ENCODE data around the gene PLXDC2. TPM values are rescaled to one million over a fixed set of nuclear protein-coding genes. Genes with fewer than 3 reads are reported as not detected.
A peak's percentile ranks its signal among the peaks of the same experiment; 100 is the strongest.

The PLXDC2 gene
- total and polyA plus RNA-seq, 3 experiments from 2014 or later, result 0.15 to 1.5 (median 0.38) TPM

GRCh38 chr10:19874190-19874589, 58.0 kb downstream of the PLXDC2 start:
- Histone ChIP-seq H3K9me3 (ENCODE audit: low read length) (no peaks in the 10 kb centered on the region), H3K27me3 (ENCODE audit: insufficient read depth, low read length, poor library complexity, severe bottlenecking) (no peaks in the 10 kb centered on the region), H3K4me1 (ENCODE audit: insufficient read depth, low read length) (no peaks in the 10 kb centered on the region), H3K4me3 (ENCODE audit: low read length) (no peak overlapping the region), H3K36me3 (ENCODE audit: insufficient read depth, low read length) (no peaks in the 10 kb centered on the region), H3K27ac (ENCODE audit: low read depth, low read length) (no peak overlapping the region)
- Mint-ChIP-seq H3K4me3 (no peak overlapping the region), H3K36me3 (no peaks in the 10 kb centered on the region), H3K4me1 (no peaks in the 10 kb centered on the region), H3K9me3 (peaks cover 4 to 19% (median 9%) of the 10 kb centered on the region in 5 donors), H3K27ac (no peak overlapping the region), H3K27me3 (no peaks in the 10 kb centered on the region)
- ChIA-PET POLR2A (no interaction called here), CTCF (no interaction called here)
- no peak for DNase-seq

GRCh38 chr10:19874791-19875190, 58.6 kb downstream of the PLXDC2 start:
- Mint-ChIP-seq H3K27me3 (no peaks in the 10 kb centered on the region), H3K36me3 (no peaks in the 10 kb centered on the region), H3K4me3 (no peak overlapping the region), H3K4me1 (no peaks in the 10 kb centered on the region), H3K9me3 (peaks cover 4 to 19% (median 9%) of the 10 kb centered on the region in 5 donors), H3K27ac (peak overlapping the region in 1 of 8 donors; percentile 16)
- Histone ChIP-seq H3K4me1 (ENCODE audit: insufficient read depth, low read length) (no peaks in the 10 kb centered on the region), H3K27me3 (ENCODE audit: insufficient read depth, low read length, poor library complexity, severe bottlenecking) (no peaks in the 10 kb centered on the region), H3K27ac (ENCODE audit: low read depth, low read length) (no peak overlapping the region), H3K9me3 (ENCODE audit: low read length) (no peaks in the 10 kb centered on the region), H3K36me3 (ENCODE audit: insufficient read depth, low read length) (no peaks in the 10 kb centered on the region), H3K4me3 (ENCODE audit: low read length) (no peak overlapping the region)
- CTCF ChIA-PET, result no interaction called here
- no peak for DNase-seq
- POLR2A ChIA-PET, result no interaction called here

GRCh38 chr10:19876570-19876969, 60.3 kb downstream of the PLXDC2 start:
- ChIA-PET CTCF (no interaction called here), POLR2A (no interaction called here)
- Histone ChIP-seq H3K4me3 (ENCODE audit: low read length) (no peak overlapping the region), H3K27me3 (ENCODE audit: insufficient read depth, low read length, poor library complexity, severe bottlenecking) (no peaks in the 10 kb centered on the region), H3K27ac (ENCODE audit: low read depth, low read length) (no peak overlapping the region), H3K36me3 (ENCODE audit: insufficient read depth, low read length) (no peaks in the 10 kb centered on the region), H3K9me3 (ENCODE audit: low read length) (no peaks in the 10 kb centered on the region), H3K4me1 (ENCODE audit: insufficient read depth, low read length) (no peaks in the 10 kb centered on the region)
- Mint-ChIP-seq H3K27ac (no peak overlapping the region), H3K36me3 (no peaks in the 10 kb centered on the region), H3K4me3 (no peak overlapping the region), H3K27me3 (no peaks in the 10 kb centered on the region), H3K4me1 (no peaks in the 10 kb centered on the region), H3K9me3 (peaks cover 2 to 14% (median 7%) of the 10 kb centered on the region in 5 donors)
- no peak for DNase-seq

- Histone ChIP-seq H3K27me3 (ENCODE audit: insufficient read depth, low read length, poor library complexity, severe bottlenecking) (no peaks in the 10 kb centered on the region), H3K9me3 (ENCODE audit: low read length) (no peaks in the 10 kb centered on the region), H3K36me3 (ENCODE audit: insufficient read depth, low read length) (no peaks in the 10 kb centered on the region), H3K4me3 (ENCODE audit: low read length) (no peak overlapping the region), H3K4me1 (ENCODE audit: insufficient read depth, low read length) (no peaks in the 10 kb centered on the region), H3K27ac (ENCODE audit: low read depth, low read length) (no peak overlapping the region)
- ChIA-PET CTCF (no interaction called here), POLR2A (no interaction called here)
- no peaks in the 10 kb centered on the region for H3K27me3 Mint-ChIP-seq
- no peak overlapping the region for H3K4me3 Mint-ChIP-seq
- peak overlapping the region in 1 of 8 donors; percentile 58 for H3K27ac Mint-ChIP-seq
- H3K36me3 Mint-ChIP-seq, result no peaks in the 10 kb centered on the region
- no peak for DNase-seq
- H3K4me1 Mint-ChIP-seq, result no peaks in the 10 kb centered on the region
- H3K9me3 Mint-ChIP-seq, result peaks cover 3 to 12% (median 7%) of the 10 kb centered on the region in 5 donors
Observed at GRCh38 chr10:19877466-19878255, 61.4 kb downstream of the PLXDC2 start.

- ChIA-PET CTCF (no interaction called here), POLR2A (no interaction called here)
- Mint-ChIP-seq H3K4me3 (no peak overlapping the region), H3K27ac (no peak overlapping the region), H3K27me3 (no peaks in the 10 kb centered on the region), H3K9me3 (peaks cover 3 to 12% (median 8%) of the 10 kb centered on the region in 5 donors), H3K36me3 (no peaks in the 10 kb centered on the region), H3K4me1 (no peaks in the 10 kb centered on the region)
- Histone ChIP-seq H3K27me3 (ENCODE audit: insufficient read depth, low read length, poor library complexity, severe bottlenecking) (no peaks in the 10 kb centered on the region), H3K9me3 (ENCODE audit: low read length) (no peaks in the 10 kb centered on the region), H3K27ac (ENCODE audit: low read depth, low read length) (no peak overlapping the region), H3K36me3 (ENCODE audit: insufficient read depth, low read length) (no peaks in the 10 kb centered on the region), H3K4me3 (ENCODE audit: low read length) (no peak overlapping the region), H3K4me1 (ENCODE audit: insufficient read depth, low read length) (no peaks in the 10 kb centered on the region)
- DNase-seq, result no peak
Observed at GRCh38 chr10:19882621-19883020, 66.4 kb downstream of the PLXDC2 start.

GRCh38 chr10:19888061-19888660, 71.9 kb downstream of the PLXDC2 start:
- DNase-seq, result no peak
- CTCF ChIA-PET, result no interaction called here
- no peaks in the 10 kb centered on the region for H3K4me1 Mint-ChIP-seq

GRCh38 chr10:19889256-19889655, 73.0 kb downstream of the PLXDC2 start:
- Histone ChIP-seq H3K9me3 (ENCODE audit: low read length) (no peaks in the 10 kb centered on the region), H3K27me3 (ENCODE audit: insufficient read depth, low read length, poor library complexity, severe bottlenecking) (no peaks in the 10 kb centered on the region), H3K4me1 (ENCODE audit: insufficient read depth, low read length) (no peaks in the 10 kb centered on the region), H3K27ac (ENCODE audit: low read depth, low read length) (no peak overlapping the region), H3K4me3 (ENCODE audit: low read length) (no peak overlapping the region), H3K36me3 (ENCODE audit: insufficient read depth, low read length) (no peaks in the 10 kb centered on the region)
- ChIA-PET CTCF (no interaction called here), POLR2A (no interaction called here)
- no peak overlapping the region for H3K4me3 Mint-ChIP-seq
- H3K4me1 Mint-ChIP-seq, result no peaks in the 10 kb centered on the region
- H3K36me3 Mint-ChIP-seq, result no peaks in the 10 kb centered on the region
- H3K27me3 Mint-ChIP-seq, result no peaks in the 10 kb centered on the region
- DNase-seq, result no peak
- no peak overlapping the region for H3K27ac Mint-ChIP-seq
- peaks cover 1 to 13% (median 6%) of the 10 kb centered on the region in 5 donors for H3K9me3 Mint-ChIP-seq

More at GRCh38 chr10:19888061-19888660, 71.9 kb downstream of the PLXDC2 start:
- H3K4me3 ChIP-seq (ENCODE audit: low read length), result no peak overlapping the region
- Mint-ChIP-seq H3K9me3 (peaks cover 1 to 13% (median 8%) of the 10 kb centered on the region in 5 donors), H3K27me3 (no peaks in the 10 kb centered on the region), H3K4me3 (no peak overlapping the region), H3K27ac (no peak overlapping the region), H3K36me3 (no peaks in the 10 kb centered on the region)
- no peaks in the 10 kb centered on the region for H3K27me3 ChIP-seq (ENCODE audit: insufficient read depth, low read length, poor library complexity, severe bottlenecking)
- H3K27ac ChIP-seq (ENCODE audit: low read depth, low read length), result no peak overlapping the region
- no peaks in the 10 kb centered on the region for H3K36me3 ChIP-seq (ENCODE audit: insufficient read depth, low read length)
- no peaks in the 10 kb centered on the region for H3K4me1 ChIP-seq (ENCODE audit: insufficient read depth, low read length)
- H3K9me3 ChIP-seq (ENCODE audit: low read length), result no peaks in the 10 kb centered on the region
- POLR2A ChIA-PET, result no interaction called here

GRCh38 chr10:19891429-19891828, 75.2 kb downstream of the PLXDC2 start:
- no peaks in the 10 kb centered on the region for H3K36me3 ChIP-seq (ENCODE audit: insufficient read depth, low read length)
- Mint-ChIP-seq H3K27ac (no peak overlapping the region), H3K4me1 (no peaks in the 10 kb centered on the region), H3K36me3 (no peaks in the 10 kb centered on the region), H3K9me3 (peaks cover 1 to 13% (median 6%) of the 10 kb centered on the region in 5 donors), H3K4me3 (no peak overlapping the region), H3K27me3 (no peaks in the 10 kb centered on the region)
- ChIA-PET POLR2A (no interaction called here), CTCF (no interaction called here)
- no peak overlapping the region for H3K27ac ChIP-seq (ENCODE audit: low read depth, low read length)
- no peaks in the 10 kb centered on the region for H3K27me3 ChIP-seq (ENCODE audit: insufficient read depth, low read length, poor library complexity, severe bottlenecking)
- no peak overlapping the region for H3K4me3 ChIP-seq (ENCODE audit: low read length)
- no peak for DNase-seq
- no peaks in the 10 kb centered on the region for H3K4me1 ChIP-seq (ENCODE audit: insufficient read depth, low read length)
- no peaks in the 10 kb centered on the region for H3K9me3 ChIP-seq (ENCODE audit: low read length)
